ENCODE measurements around the gene UBR3.

GRCh38 chr2:170017860-170018532, 190.7 kb downstream of the UBR3 start:
- TF ChIP-seq CTCF (IDR thresholded peaks at IDR 0.05) (no peak), EP300 (IDR thresholded peaks at IDR 0.05) (no peak), POLR2A (IDR thresholded peaks at IDR 0.05) (no peak), POLR2AphosphoS5 (IDR thresholded peaks at IDR 0.05) (no peak)
